G401 (cell line): ENCODE data around the gene ZNF664. TPM values are rescaled to one million over a fixed set of nuclear protein-coding genes. Genes with fewer than 3 reads are reported as not detected.

ENCODE experiments used
- DNase-seq: peaks from one replicate; pipeline ENCODE4 v3.0.0-alpha.2; 2015; ENCODE audit warnings: low spot score
- in situ Hi-C: cut with HindIII; loops from 2 replicates; pipeline ENCODE4 v1.10.0; 2016; ENCODE audit warnings: low sequenced_read_pairs, mixed read lengths
- total RNA-seq: library from RNA; depleted of rRNA; stranded (reverse); fragments of >200 nt; shearing (Covaris generic); gene quantifications from 2 replicates; pipeline ENCODE4 v1.2.3, GENCODE V29; 2014

Gene ZNF664
- total RNA-seq, 1 experiment from 2014 or later, result 59.4 TPM

GRCh38 chr12:123950476-123951349 is 22.3 kb upstream of the ZNF664 start:
- in situ Hi-C loops, result no loop called here
- no peak for DNase-seq

GRCh38 chr12:123951467-123951866 is 21.5 kb upstream of the ZNF664 start:
- in situ Hi-C loops, result no loop called here

GRCh38 chr12:123952037-123952436 is 21.0 kb upstream of the ZNF664 start:
- in situ Hi-C loops, result no loop called here
- no peak for DNase-seq

More at GRCh38 chr12:123951467-123951866, 21.5 kb upstream of the ZNF664 start:
- no peak for DNase-seq

- no peak for DNase-seq
- in situ Hi-C loops, result no loop called here
Measured at GRCh38 chr12:123954647-123955350, 18.2 kb upstream of the ZNF664 start.

- DNase-seq, result no peak
- in situ Hi-C loops, result no loop called here
Measured at GRCh38 chr12:123956249-123956648, 16.8 kb upstream of the ZNF664 start.

- in situ Hi-C loops, result no loop called here
- no peak for DNase-seq
Measured at GRCh38 chr12:123957196-123957595, 15.8 kb upstream of the ZNF664 start.

- DNase-seq, result no peak
- in situ Hi-C loops, result no loop called here
Measured at GRCh38 chr12:123958462-123958861, 14.6 kb upstream of the ZNF664 start.

GRCh38 chr12:123958876-123959275 is 14.1 kb upstream of the ZNF664 start:
- DNase-seq, result no peak

GRCh38 chr12:123960029-123960735 is 12.8 kb upstream of the ZNF664 start:
- no peak for DNase-seq
- in situ Hi-C loops, result no loop called here

More at GRCh38 chr12:123958876-123959275, 14.1 kb upstream of the ZNF664 start:
- in situ Hi-C loops, result no loop called here

GRCh38 chr12:123960856-123961255 is 12.2 kb upstream of the ZNF664 start:
- DNase-seq, result no peak
- in situ Hi-C loops, result no loop called here

GRCh38 chr12:123961585-123962345 is 11.2 kb upstream of the ZNF664 start:
- in situ Hi-C loops, result no loop called here
- no peak for DNase-seq

GRCh38 chr12:123962513-123962912 is 10.5 kb upstream of the ZNF664 start:
- in situ Hi-C loops, result no loop called here

GRCh38 chr12:123963821-123964220 is 9.2 kb upstream of the ZNF664 start:
- in situ Hi-C loops, result no loop called here
- no peak for DNase-seq

More at GRCh38 chr12:123962513-123962912, 10.5 kb upstream of the ZNF664 start:
- DNase-seq, result no peak

- in situ Hi-C loops, result no loop called here
- no peak for DNase-seq
Measured at GRCh38 chr12:123965382-123965781, 7.6 kb upstream of the ZNF664 start.

GRCh38 chr12:123966596-123966995 is 6.4 kb upstream of the ZNF664 start:
- in situ Hi-C loops, result no loop called here

GRCh38 chr12:123967121-123967586 is 5.9 kb upstream of the ZNF664 start:
- no peak for DNase-seq
- in situ Hi-C loops, result no loop called here

More at GRCh38 chr12:123966596-123966995, 6.4 kb upstream of the ZNF664 start:
- no peak for DNase-seq

GRCh38 chr12:123971449-123971769 is 1.6 kb upstream of the ZNF664 start:
- in situ Hi-C loops, result no loop called here
- DNase-seq, result no peak

GRCh38 chr12:123971770-123972456 is 1.1 kb upstream of the ZNF664 start:
- DNase-seq, result peak; percentile 74
- in situ Hi-C loops, result no loop called here
